Measurements from ENCODE around the gene TCERG1. TPM values are rescaled to one million over a fixed set of nuclear protein-coding genes. Genes with fewer than 3 reads are reported as not detected.
A peak's percentile ranks its signal among the peaks of the same experiment; 100 is the strongest.

The TCERG1 gene
- total RNA-seq, 4 donors from 2014 or later, result 18.0 to 53.9 (median 41.8) TPM

DNA sequence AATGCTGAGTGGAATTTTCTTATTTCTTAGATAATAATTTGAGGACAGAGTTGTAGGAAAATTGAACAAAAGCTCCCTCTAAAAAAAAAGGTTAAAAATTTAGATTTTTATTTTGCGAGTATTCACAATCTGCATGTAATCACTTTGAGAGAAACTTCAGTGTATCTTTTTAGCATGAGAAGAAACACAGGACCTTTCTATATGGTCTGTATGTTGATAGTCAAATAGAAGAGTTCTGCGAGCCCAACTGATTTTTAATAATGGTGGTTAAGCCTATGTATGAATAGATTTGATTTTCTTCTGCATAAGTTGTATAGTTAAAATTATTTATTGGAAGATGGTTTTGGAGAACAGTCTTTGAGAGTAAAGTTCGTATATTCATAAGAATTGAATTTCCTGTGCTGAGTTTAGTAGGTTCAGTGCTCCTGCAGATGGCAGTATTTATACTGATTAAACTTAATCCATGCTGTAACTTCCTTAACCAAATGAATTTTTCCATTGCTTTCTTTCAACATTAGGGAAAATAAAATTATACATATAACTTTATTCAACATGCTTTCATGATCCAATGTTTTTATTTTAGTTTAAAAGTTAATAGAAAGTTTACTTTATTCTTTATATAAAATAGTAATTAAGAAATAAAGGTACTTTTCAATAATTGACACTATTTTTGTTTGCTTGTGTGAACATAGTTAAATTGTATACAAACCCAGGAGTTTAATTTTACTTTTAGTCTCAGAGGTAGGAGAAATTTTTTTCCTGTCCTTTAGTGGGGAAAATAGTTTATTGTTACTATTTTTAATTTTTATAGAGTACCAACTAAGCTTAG is 19.6 kb downstream of the TCERG1 start:
- Histone ChIP-seq H3K27me3 (no peaks in the 10 kb centered on the region), H3K9me3 (no peaks in the 10 kb centered on the region), H3K36me3 (peaks cover 9 to 65% of the 10 kb centered on the region in 2 donors), H3K27ac (no peak overlapping the region), H3K4me1 (no peaks in the 10 kb centered on the region), H3K4me3 (no peak overlapping the region)
- no peak for DNase-seq
- intact Hi-C loops (cut with DNase I; ENCODE audit: low total_unique reads) (no loop called here), in situ Hi-C loops (cut with MboI; ENCODE audit: low sequenced_read_pairs in 4 of 4) (loop anchor here in 2 of 4 donors (25.0 kb wide), 1 partner anchor 329 kb away; no protein-coding TSS in a partner anchor)
- TF ChIP-seq, protein P1, sequence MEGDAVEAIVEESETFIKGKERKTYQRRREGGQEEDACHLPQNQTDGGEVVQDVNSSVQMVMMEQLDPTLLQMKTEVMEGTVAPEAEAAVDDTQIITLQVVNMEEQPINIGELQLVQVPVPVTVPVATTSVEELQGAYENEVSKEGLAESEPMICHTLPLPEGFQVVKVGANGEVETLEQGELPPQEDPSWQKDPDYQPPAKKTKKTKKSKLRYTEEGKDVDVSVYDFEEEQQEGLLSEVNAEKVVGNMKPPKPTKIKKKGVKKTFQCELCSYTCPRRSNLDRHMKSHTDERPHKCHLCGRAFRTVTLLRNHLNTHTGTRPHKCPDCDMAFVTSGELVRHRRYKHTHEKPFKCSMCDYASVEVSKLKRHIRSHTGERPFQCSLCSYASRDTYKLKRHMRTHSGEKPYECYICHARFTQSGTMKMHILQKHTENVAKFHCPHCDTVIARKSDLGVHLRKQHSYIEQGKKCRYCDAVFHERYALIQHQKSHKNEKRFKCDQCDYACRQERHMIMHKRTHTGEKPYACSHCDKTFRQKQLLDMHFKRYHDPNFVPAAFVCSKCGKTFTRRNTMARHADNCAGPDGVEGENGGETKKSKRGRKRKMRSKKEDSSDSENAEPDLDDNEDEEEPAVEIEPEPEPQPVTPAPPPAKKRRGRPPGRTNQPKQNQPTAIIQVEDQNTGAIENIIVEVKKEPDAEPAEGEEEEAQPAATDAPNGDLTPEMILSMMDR (IDR thresholded peaks at IDR 0.05 in 4 of 5, conservative IDR thresholded peaks at IDR 0.05 in 1 of 5), result peak in 1 of 5 experiments; percentile 7
- TF ChIP-seq POLR2A (IDR thresholded peaks at IDR 0.05), result no peak
- no peak for ATAC-seq

DNA sequence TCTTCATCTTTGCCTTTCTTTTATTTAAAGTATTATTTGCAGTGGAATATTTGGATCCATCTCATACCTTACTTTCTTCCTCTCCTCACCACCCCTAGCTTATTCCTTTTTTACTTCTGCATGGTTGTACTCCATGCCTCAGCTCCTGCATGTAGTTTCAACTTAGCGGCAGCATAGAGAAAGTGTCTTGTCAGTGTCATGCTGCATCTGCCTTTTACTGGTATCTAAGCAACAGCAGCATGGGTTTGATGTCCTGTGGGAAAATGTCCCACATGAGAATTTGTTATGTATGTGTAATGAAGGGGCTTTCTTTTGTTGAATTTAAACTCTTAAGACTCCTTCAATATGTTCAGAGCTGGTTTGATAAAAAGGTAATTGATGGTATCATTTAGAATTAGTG is 20.6 kb downstream of the TCERG1 start:
- Histone ChIP-seq H3K27ac (no peak overlapping the region), H3K4me1 (no peaks in the 10 kb centered on the region), H3K4me3 (no peak overlapping the region), H3K9me3 (no peaks in the 10 kb centered on the region), H3K36me3 (peaks cover 9 to 70% of the 10 kb centered on the region in 2 donors), H3K27me3 (no peaks in the 10 kb centered on the region)
- DNase-seq, result no peak
- in situ Hi-C loops (cut with MboI; ENCODE audit: low sequenced_read_pairs in 4 of 4), result loop anchor here in 2 of 4 donors (25.0 kb wide), 1 partner anchor 330 kb away; no protein-coding TSS in a partner anchor
- intact Hi-C loops (cut with DNase I; ENCODE audit: low total_unique reads), result no loop called here
- TF ChIP-seq, protein P1 (IDR thresholded peaks at IDR 0.05 in 4 of 5, conservative IDR thresholded peaks at IDR 0.05 in 1 of 5), result no peak
- no peak for TF ChIP-seq POLR2A (IDR thresholded peaks at IDR 0.05)
- no peak for ATAC-seq

DNA sequence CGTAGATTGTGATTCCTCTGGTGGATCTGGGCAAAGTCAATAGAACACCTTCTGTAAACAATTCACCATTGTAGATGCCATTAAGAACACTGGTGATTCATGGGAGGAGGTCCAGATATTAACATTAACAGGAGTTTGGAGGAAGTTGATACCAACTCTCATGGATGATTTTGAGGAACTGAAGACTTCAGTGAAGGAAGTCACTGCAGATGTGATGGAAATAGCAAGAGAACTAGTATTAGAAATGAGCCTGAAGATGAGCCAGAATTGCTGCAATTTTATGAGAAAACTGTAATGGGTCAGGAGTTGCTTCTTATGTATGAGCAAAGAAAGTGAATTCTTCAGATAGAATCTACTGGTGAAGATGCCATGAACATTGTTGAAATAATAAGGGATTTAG is 26.9 kb downstream of the TCERG1 start:
- Histone ChIP-seq H3K36me3 (peaks cover 0 to 59% of the 10 kb centered on the region in 2 donors), H3K4me1 (no peaks in the 10 kb centered on the region), H3K4me3 (no peak overlapping the region), H3K27me3 (no peaks in the 10 kb centered on the region), H3K9me3 (no peaks in the 10 kb centered on the region), H3K27ac (no peak overlapping the region)
- ATAC-seq (no peak), DNase-seq (no peak)
- intact Hi-C loops (cut with DNase I; ENCODE audit: low total_unique reads) (no loop called here), in situ Hi-C loops (cut with MboI; ENCODE audit: low sequenced_read_pairs in 4 of 4) (loop anchor here in 2 of 4 donors (25.0 kb wide), 1 partner anchor 337 kb away; no protein-coding TSS in a partner anchor)
- TF ChIP-seq, protein P1 (IDR thresholded peaks at IDR 0.05 in 4 of 5, conservative IDR thresholded peaks at IDR 0.05 in 1 of 5), result no peak
- TF ChIP-seq POLR2A (IDR thresholded peaks at IDR 0.05), result no peak

DNA sequence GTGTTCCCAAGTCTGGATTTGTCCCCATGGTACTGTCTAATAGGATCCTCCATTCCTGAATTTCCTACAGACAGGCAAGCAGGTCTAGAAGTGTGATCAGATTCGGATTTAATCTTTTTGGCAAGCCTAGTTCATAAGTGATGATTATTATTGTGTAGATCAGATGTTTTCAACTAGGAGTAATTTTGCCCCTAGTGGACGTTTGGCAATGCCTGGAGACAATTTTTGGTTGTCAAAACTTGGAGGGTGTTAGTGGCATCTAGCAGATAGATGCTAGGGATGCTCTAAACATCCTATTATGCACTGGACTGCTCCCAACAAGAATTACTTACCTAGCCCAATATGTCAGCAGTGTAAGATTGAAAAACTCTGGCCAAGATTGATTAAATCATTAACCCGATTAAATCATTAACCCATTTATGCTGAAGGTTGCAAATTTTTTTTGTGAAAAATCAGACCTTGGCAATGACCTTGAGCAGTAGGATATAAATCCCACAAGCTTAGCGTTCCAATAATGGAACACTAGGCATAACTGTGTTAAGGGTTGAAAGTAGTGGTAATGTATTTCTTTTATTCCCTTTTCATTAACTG is 28.2 kb downstream of the TCERG1 start:
- TF ChIP-seq, protein P1 (IDR thresholded peaks at IDR 0.05 in 4 of 5, conservative IDR thresholded peaks at IDR 0.05 in 1 of 5), result peak in 1 of 5 experiments; percentile 15
- TF ChIP-seq POLR2A (IDR thresholded peaks at IDR 0.05), result no peak
- in situ Hi-C loops (cut with MboI; ENCODE audit: low sequenced_read_pairs in 4 of 4) (no loop called here), intact Hi-C loops (cut with DNase I; ENCODE audit: low total_unique reads) (no loop called here)
- no peak for ATAC-seq
- Histone ChIP-seq H3K4me1 (no peaks in the 10 kb centered on the region), H3K36me3 (peaks cover 0 to 55% of the 10 kb centered on the region in 2 donors), H3K27me3 (no peaks in the 10 kb centered on the region), H3K9me3 (no peaks in the 10 kb centered on the region), H3K27ac (no peak overlapping the region), H3K4me3 (no peak overlapping the region)
- DNase-seq, result no peak
